Measurements from ENCODE around the gene KDM7A.
A peak's percentile ranks its signal among the peaks of the same experiment; 100 is the strongest.

Gene KDM7A

GRCh38 chr7:140160308-140160707, 16.5 kb downstream of the KDM7A start:
- TF ChIP-seq, protein P1, sequence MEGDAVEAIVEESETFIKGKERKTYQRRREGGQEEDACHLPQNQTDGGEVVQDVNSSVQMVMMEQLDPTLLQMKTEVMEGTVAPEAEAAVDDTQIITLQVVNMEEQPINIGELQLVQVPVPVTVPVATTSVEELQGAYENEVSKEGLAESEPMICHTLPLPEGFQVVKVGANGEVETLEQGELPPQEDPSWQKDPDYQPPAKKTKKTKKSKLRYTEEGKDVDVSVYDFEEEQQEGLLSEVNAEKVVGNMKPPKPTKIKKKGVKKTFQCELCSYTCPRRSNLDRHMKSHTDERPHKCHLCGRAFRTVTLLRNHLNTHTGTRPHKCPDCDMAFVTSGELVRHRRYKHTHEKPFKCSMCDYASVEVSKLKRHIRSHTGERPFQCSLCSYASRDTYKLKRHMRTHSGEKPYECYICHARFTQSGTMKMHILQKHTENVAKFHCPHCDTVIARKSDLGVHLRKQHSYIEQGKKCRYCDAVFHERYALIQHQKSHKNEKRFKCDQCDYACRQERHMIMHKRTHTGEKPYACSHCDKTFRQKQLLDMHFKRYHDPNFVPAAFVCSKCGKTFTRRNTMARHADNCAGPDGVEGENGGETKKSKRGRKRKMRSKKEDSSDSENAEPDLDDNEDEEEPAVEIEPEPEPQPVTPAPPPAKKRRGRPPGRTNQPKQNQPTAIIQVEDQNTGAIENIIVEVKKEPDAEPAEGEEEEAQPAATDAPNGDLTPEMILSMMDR (IDR thresholded peaks at IDR 0.05; ENCODE audit: insufficient read depth, low read depth, low read length, missing control alignments) = no peak
- H3K4me3 ChIP-seq (ENCODE audit: low read length) = no peak overlapping the region
- no peak for DNase-seq (ENCODE audit: low read depth)

- H3K4me3 ChIP-seq (ENCODE audit: low read length) = no peak overlapping the region
- peak; percentile 21 for DNase-seq (ENCODE audit: low read depth)
- TF ChIP-seq, protein P1 (IDR thresholded peaks at IDR 0.05; ENCODE audit: insufficient read depth, low read depth, low read length, missing control alignments) = no peak
Observed at GRCh38 chr7:140159497-140159896, 17.3 kb downstream of the KDM7A start.

GRCh38 chr7:140156460-140157080, 20.2 kb downstream of the KDM7A start:
- H3K4me3 ChIP-seq (ENCODE audit: low read length) = no peak overlapping the region
- peak; percentile 53 for DNase-seq (ENCODE audit: low read depth)
- TF ChIP-seq, protein P1 (IDR thresholded peaks at IDR 0.05; ENCODE audit: insufficient read depth, low read depth, low read length, missing control alignments) = no peak

- TF ChIP-seq, protein P1 (IDR thresholded peaks at IDR 0.05; ENCODE audit: insufficient read depth, low read depth, low read length, missing control alignments) = no peak
- DNase-seq (ENCODE audit: low read depth) = no peak
- H3K4me3 ChIP-seq (ENCODE audit: low read length) = no peak overlapping the region
Observed at GRCh38 chr7:140155428-140155827, 21.4 kb downstream of the KDM7A start.

GRCh38 chr7:140153666-140154161, 23.1 kb downstream of the KDM7A start:
- no peak for DNase-seq (ENCODE audit: low read depth)
- H3K4me3 ChIP-seq (ENCODE audit: low read length) = no peak overlapping the region
- TF ChIP-seq, protein P1 (IDR thresholded peaks at IDR 0.05; ENCODE audit: insufficient read depth, low read depth, low read length, missing control alignments) = no peak

DNA sequence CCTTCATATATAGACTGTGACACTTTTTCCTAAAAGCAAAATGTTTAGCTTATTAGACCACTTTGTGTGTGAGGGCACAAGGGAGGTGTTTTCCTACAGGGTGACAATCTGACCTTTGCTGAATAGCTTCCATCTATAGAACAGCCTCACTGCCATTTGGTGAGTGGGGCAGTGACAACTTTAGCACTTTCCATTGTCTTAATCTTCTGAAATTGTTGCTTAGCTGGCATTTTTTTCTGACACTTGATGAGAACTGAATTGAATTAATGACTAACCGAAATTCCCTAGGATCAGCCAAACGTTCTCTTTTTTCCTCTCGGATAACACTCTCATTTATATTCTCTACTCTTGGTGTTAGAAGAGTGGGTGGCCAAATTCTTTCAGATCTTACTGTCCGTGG, 30.2 kb downstream of the KDM7A start:
- TF ChIP-seq, protein P1 (IDR thresholded peaks at IDR 0.05; ENCODE audit: insufficient read depth, low read depth, low read length, missing control alignments) = no peak
- H3K4me3 ChIP-seq (ENCODE audit: low read length) = no peak overlapping the region
- DNase-seq (ENCODE audit: low read depth) = no peak

GRCh38 chr7:140145709-140146108, 31.1 kb downstream of the KDM7A start:
- no peak for DNase-seq (ENCODE audit: low read depth)
- no peak overlapping the region for H3K4me3 ChIP-seq (ENCODE audit: low read length)
- TF ChIP-seq, protein P1 (IDR thresholded peaks at IDR 0.05; ENCODE audit: insufficient read depth, low read depth, low read length, missing control alignments) = no peak

Data from epithelial cell of esophagus (primary cell).